GM21576 (cell line): ENCODE measurements around the gene PPP1R12C.

ENCODE experiments used
- ATAC-seq: cut with Tn5 transposase; IDR thresholded peaks from one replicate; pipeline ENCODE4 v1.9.1; 2021; ENCODE audit warnings: mild to moderate bottlenecking, moderate library complexity; ENCODE audit not compliant: unreplicated experiment

PPP1R12C gene

GRCh38 chr19:55146705-55147273, 29.4 kb upstream of the PPP1R12C start:
- ATAC-seq = no peak

DNA sequence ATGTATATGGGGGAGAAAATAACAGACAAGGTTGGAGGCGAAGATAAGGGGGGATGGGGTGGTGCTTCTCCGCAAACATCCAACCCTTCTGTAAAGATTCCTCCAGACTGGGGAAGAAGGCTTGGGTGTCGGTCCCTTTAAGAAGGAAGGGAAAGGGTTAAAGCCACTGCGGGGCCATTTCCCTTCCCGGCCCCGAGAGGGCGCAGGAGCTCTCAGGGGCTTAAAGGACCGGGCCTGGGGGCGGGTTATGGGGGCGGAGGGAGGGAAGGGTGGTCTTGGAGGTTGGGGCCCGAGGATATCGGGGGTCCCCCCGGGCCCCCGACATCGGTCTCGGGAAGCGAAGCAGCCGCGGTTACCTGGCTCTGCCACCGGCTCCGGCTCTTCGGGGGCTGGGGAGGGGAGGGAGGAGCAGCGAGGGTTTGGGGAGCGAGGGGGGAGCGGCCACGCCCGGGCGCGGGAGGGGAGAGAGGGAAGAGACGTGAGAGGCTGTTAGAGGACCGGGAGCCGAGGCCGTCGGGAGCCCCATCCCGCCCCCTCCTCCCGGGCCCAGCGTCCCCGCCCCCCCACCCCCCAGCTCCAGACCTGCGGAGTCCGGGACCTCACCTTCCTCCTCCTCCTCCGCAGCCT, 28.8 kb upstream of the PPP1R12C start:
- ATAC-seq = no peak

GRCh38 chr19:55145232-55145631, 27.8 kb upstream of the PPP1R12C start:
- ATAC-seq = no peak

GRCh38 chr19:55141696-55142095, 24.3 kb upstream of the PPP1R12C start:
- no peak for ATAC-seq

DNA sequence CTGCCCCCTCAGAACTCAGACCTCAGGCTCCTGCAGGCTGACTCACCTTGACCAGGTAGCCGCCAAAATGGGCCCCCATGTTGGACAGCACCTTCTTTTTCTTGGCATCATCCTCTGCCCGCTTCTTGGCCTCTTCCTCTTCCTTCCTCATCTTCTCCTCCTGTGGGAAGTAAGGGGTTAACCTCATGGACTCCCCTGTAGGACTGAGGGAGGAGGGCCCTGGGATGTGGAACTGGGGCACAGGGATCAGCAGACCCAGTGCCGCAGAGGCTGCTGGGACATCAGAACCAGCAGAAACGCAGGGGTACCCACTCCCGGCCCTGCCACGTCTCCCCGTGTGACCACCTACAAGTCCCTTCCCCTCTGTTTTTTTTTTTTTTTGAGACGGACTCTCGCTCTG, 20.5 kb upstream of the PPP1R12C start:
- no peak for ATAC-seq

GRCh38 chr19:55136399-55137102, 19.1 kb upstream of the PPP1R12C start:
- ATAC-seq = no peak

- no peak for ATAC-seq
Measured at GRCh38 chr19:55134736-55135135, 17.3 kb upstream of the PPP1R12C start.

DNA sequence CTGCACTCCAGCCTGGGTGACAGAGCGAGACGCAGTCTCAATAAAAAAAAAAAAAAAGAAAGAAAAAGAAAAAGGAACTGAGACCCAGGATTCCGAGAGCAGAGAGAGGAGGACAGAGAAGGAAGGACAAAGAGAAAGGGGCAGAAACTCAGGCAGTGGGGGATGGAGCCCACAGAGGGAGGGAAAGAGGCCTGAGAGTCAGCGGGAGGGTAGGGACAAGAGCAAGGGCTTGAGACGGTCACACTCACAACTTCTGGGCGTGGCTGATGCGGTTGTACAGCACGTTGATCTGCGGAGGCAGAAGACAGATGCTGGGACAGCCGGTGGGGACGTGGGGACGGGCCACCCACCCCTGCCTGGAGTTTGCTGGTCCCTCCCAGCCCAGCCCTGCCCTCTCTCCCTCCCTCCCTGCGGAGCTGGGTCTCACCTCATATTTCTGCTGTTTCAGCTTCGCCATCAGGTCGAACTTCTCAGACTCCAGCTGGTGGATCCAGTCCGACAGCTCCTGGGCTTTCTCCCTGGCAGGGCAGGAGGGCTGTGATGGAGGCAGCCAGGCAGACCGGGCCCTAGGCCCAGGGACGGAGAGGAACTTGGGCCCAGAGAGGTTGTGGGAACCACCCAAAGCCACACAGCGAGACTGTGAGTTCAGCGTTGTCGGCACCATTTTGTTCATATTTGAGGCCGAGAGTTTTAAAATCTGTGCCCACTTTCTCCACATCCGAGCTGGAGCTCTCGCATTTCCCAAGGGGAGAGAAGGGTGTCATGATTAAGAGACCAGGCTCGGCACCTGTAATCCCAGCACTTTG, 16.4 kb upstream of the PPP1R12C start:
- no peak for ATAC-seq

- no peak for ATAC-seq
Measured at GRCh38 chr19:55132453-55133129, 15.2 kb upstream of the PPP1R12C start.

DNA sequence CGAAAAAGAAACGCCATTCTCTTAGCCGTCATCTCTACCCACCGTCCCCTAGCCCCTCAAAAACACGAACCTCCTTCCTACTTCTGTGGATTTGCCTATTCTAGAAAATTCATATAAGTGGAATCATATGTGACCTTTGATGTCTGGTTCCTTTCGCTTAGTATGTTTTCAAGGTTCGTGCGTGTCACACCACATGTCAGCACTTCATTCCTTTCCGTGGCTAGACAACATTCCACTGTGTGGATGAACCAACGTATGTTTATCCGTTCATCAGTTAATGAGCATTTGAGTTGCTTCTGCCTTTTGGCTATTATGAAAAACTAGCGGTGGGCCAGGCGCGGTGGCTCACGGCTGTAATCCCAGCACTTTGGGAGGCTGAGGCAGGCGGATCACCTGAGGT, 14.0 kb upstream of the PPP1R12C start:
- no peak for ATAC-seq

- ATAC-seq = no peak
Measured at GRCh38 chr19:55119053-55119452, 1.6 kb upstream of the PPP1R12C start.

DNA sequence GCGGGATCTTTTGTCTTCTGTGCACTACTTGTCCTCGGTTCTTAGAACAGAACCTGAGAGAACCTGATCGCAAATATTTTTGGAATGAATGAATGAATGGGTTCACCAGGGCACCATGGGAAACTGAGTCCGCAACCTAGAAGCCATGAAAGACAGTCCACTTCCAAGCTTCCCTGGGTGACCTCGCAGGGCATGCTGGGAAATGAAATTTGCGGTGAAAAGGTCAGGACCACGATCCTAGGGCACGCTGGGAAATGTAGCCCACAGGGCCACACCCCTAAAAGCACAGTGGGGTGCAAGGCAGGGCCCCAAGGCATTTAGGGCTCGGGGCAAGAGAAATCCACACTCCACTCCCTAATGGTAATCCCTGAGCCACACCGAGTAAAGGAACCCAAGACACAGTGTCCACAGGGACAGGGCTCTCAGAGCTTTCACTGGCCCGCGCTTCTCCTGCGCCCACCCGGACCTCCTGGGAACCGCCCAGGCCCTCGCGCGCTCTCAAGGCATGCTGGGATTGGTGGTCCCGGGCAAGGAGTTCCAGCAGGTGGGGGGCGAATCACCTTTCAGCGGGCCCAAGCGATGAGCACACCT, 1.1 kb upstream of the PPP1R12C start:
- ATAC-seq = no peak

DNA sequence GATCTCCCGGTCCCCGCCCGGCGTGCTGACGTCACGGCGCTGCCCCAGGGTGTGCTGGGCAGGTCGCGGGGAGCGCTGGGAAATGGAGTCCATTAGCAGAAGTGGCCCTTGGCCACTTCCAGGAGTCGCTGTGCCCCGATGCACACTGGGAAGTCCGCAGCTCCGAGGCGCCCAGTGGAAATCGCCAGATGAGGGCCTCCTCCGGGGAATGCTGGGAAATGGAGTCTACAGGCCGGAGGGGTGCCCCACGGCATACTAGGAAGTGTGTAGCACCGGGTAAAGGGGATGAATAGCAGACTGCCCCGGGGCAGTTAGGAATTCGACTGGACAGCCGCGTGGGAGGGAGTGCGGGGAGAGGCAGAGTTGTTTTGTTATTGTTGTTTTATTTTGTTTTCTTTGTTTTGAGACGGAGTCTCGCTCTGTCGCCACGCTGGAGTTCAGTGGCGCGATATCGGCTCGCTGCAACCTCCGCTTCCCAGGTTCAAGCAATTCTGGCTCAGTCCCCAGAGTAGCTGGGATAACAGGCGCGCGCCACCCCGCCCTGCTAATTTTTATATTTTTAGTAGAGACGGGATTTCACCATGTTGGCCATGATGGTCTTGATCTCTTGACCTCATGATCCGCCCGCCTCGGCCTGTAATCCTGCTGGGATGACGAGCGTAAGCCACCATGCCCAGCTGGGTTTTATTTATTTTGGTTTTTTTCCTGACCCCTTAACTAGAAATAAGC, 390 bp upstream of the PPP1R12C start:
- ATAC-seq = peak; percentile 84

DNA sequence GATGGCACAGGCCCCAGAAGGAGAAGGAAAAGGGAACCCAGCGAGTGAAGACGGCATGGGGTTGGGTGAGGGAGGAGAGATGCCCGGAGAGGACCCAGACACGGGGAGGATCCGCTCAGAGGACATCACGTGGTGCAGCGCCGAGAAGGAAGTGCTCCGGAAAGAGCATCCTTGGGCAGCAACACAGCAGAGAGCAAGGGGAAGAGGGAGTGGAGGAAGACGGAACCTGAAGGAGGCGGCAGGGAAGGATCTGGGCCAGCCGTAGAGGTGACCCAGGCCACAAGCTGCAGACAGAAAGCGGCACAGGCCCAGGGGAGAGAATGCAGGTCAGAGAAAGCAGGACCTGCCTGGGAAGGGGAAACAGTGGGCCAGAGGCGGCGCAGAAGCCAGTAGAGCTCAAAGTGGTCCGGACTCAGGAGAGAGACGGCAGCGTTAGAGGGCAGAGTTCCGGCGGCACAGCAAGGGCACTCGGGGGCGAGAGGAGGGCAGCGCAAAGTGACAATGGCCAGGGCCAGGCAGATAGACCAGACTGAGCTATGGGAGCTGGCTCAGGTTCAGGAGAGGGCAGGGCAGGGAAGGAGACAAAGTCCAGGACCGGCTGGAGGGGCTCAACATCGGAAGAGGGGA, 1.1 kb downstream of the PPP1R12C start:
- no peak for ATAC-seq

GRCh38 chr19:55115446-55116065, 1.9 kb downstream of the PPP1R12C start:
- no peak for ATAC-seq

DNA sequence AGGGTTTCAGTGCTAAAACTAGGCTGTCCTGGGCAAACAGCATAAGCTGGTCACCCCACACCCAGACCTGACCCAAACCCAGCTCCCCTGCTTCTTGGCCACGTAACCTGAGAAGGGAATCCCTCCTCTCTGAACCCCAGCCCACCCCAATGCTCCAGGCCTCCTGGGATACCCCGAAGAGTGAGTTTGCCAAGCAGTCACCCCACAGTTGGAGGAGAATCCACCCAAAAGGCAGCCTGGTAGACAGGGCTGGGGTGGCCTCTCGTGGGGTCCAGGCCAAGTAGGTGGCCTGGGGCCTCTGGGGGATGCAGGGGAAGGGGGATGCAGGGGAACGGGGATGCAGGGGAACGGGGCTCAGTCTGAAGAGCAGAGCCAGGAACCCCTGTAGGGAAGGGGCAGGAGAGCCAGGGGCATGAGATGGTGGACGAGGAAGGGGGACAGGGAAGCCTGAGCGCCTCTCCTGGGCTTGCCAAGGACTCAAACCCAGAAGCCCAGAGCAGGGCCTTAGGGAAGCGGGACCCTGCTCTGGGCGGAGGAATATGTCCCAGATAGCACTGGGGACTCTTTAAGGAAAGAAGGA, 2.8 kb downstream of the PPP1R12C start:
- ATAC-seq = no peak

- no peak for ATAC-seq
Measured at GRCh38 chr19:55113570-55114039, 3.8 kb downstream of the PPP1R12C start.

GRCh38 chr19:55112777-55113569, 4.5 kb downstream of the PPP1R12C start:
- ATAC-seq = no peak
